AG04449 (cell line): ENCODE results near the gene NDUFA12.

Source experiments
- CTCF ChIA-PET: fragments of 350-600 bp; formaldehyde crosslinking; extraction: SDS; loops from one replicate; lab custom pipeline; 2021; ENCODE audit warnings: antibody characterized with exemption; lab: Yijun Ruan, JAX
- POLR2A ChIA-PET: fragments of 400-600, 350-600 bp; formaldehyde crosslinking; extraction: SDS; loops from one replicate; lab custom pipeline; 2020; ENCODE audit warnings: antibody characterized with exemption, inconsistent platforms; lab: Yijun Ruan, JAX
- DNase-seq: peaks from one replicate; pipeline ENCODE4 v3.0.0-alpha.2; 2010; ENCODE audit warnings: low read depth, low spot score
- H3K4me3 ChIP-seq: 2 replicates; pipeline ENCODE4 v1.5.1; 2011; ENCODE audit warnings: low read depth, mild to moderate bottlenecking, control low read depth, low read length
- TF ChIP-seq, protein P1 (sequence below): IDR thresholded peaks from one replicate; pipeline ENCODE4 v1.5.1; 2011; ENCODE audit warnings: mild to moderate bottlenecking, moderate library complexity, low read length, control low read depth, inconsistent platforms; ENCODE audit not compliant: insufficient read depth; ENCODE audit errors: missing control alignments

The NDUFA12 gene

DNA sequence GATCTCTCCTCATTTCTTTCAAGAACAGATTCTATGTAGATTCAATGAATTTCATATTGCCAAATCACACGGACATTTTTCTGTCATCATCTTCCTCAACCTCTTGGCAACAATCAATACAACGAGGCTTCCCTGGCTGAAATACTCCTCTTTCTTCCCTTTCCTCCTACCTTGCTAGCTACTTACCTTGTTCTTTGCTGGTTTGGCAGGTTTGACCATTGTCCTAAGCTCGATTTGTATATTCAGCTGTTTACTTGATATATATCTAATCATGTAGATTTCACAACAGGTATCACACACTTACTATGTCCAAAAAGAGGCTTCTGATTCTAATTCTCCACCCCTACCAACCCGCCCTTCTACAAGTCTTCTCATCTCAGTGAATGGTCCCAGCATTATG is 23.6 kb downstream of the NDUFA12 start:
- POLR2A ChIA-PET = no interaction called here
- CTCF ChIA-PET = interaction anchor here (1.0 to 1.6 kb wide), 4 partner anchors 269 to 433 kb away, joined by 3 to 5 read pairs (median 3); no protein-coding TSS in a partner anchor
- TF ChIP-seq, protein P1, sequence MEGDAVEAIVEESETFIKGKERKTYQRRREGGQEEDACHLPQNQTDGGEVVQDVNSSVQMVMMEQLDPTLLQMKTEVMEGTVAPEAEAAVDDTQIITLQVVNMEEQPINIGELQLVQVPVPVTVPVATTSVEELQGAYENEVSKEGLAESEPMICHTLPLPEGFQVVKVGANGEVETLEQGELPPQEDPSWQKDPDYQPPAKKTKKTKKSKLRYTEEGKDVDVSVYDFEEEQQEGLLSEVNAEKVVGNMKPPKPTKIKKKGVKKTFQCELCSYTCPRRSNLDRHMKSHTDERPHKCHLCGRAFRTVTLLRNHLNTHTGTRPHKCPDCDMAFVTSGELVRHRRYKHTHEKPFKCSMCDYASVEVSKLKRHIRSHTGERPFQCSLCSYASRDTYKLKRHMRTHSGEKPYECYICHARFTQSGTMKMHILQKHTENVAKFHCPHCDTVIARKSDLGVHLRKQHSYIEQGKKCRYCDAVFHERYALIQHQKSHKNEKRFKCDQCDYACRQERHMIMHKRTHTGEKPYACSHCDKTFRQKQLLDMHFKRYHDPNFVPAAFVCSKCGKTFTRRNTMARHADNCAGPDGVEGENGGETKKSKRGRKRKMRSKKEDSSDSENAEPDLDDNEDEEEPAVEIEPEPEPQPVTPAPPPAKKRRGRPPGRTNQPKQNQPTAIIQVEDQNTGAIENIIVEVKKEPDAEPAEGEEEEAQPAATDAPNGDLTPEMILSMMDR = no peak
- no peak overlapping the region for H3K4me3 ChIP-seq
- no peak for DNase-seq

DNA sequence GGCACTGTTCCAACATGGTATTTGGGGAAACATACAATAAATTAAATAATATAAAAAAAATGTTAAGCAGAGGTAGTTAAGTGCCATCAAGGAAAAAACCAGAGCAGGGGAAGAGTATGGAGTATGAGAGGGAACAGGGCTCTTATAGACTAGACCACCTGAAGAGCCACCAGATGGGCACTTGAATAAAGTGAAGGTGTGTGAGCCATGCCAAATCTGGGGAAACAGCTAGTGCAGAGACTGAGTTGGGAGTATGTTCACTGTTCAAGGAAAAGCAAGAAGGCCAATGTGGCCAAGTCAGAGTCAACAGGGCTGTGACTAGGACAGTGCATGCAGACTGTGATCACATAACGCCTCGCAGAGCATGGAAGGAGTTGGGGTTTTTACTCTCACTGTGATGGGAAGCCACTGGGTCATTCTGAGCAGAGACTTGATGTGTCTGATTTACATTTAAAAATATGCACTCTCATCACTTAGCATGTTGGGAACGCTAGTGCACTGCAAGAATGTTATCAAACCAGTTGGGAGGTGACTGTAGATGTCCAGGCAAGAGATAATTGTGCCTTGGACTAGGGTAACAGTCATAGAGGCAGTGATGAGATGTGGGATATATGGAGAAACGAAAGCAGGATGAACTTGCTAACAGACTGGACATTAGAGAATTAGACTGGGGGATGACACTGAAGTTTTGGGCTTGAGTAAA is 25.6 kb downstream of the NDUFA12 start:
- TF ChIP-seq, protein P1 = no peak
- CTCF ChIA-PET = no interaction called here
- no peak overlapping the region for H3K4me3 ChIP-seq
- no peak for DNase-seq
- POLR2A ChIA-PET = no interaction called here

DNA sequence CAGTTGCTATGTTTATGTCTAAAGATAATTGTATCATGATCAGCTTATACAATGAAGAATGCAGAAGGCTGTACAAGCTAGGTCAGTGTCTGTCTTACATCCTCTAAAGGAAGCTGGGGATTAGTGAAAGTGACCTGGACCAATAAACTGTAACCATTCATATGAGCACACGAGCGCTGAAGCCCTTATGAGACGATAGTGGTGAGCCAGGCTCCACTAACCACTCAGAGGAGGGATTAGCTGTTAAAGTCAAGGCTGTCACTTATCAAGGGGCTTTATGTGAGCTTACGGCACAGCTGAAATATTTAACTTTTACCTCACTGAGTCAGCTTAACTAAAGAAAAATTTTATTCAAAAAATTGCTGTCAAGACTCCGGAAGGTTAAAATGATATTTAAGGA is 30.3 kb downstream of the NDUFA12 start:
- ChIA-PET POLR2A (interaction anchor here (0.9 to 1.7 kb wide), 4 partner anchors 9 to 194 kb away, joined by 4 to 32 read pairs (median 5); no protein-coding TSS in a partner anchor), CTCF (interaction anchor here (1.0 to 1.4 kb wide), 4 partner anchors 8 to 209 kb away, joined by 3 to 4 read pairs (median 3); no protein-coding TSS in a partner anchor)
- DNase-seq = peak; percentile 68

DNA sequence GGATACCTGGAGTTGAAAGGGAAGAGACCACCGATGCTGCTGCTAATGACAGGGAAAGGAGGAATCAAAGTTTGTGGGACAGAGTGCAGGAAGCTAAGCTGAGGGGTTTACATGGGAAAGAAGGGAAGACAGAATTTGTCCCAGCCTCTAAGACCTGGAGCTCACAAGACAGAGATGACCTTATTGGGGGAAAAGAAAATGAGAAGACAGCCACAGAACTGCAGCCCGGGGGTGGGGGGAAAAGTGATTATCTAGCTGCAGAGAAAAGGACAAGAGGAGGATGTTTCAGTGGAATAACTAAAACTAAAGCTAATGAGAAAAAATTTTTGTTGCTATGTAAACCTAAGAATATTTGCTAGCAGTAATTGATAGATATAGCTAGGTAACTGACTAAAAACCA is 30.7 kb downstream of the NDUFA12 start:
- ChIA-PET POLR2A (interaction anchor here (0.9 to 1.7 kb wide), 4 partner anchors 9 to 193 kb away, joined by 4 to 32 read pairs (median 5); no protein-coding TSS in a partner anchor), CTCF (interaction anchor here (1.0 to 1.4 kb wide), 4 partner anchors 9 to 209 kb away, joined by 3 to 4 read pairs (median 3); no protein-coding TSS in a partner anchor)
- DNase-seq = no peak
- no peak overlapping the region for H3K4me3 ChIP-seq
- TF ChIP-seq, protein P1 = no peak

More for the DNA sequence above, 30.3 kb downstream of the NDUFA12 start:
- TF ChIP-seq, protein P1 = no peak
- H3K4me3 ChIP-seq = no peak overlapping the region; the same call in 1 of the 2 replicates

DNA sequence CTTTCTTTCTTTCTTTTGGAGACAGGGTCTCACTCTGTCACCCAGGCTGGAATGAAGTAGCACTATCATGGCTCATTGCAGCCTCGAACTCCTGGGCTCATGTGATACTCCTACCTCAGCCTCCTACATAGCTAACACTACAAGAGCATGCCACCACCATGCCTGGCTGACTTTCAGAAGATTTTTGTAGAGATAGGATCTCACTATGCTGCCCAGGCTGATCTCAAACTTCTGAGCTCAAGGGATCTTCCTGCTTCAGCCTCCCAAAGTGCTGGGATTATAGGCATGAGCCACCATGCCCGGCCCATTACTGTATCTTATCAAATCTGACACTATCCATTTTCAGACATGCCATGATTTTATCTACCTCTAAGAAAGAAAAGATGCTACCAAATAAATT is 31.6 kb downstream of the NDUFA12 start:
- H3K4me3 ChIP-seq = no peak overlapping the region
- no peak for DNase-seq
- TF ChIP-seq, protein P1 = no peak
- ChIA-PET POLR2A (interaction anchor here (1.7 kb wide), 1 partner anchor 31 kb away, joined by 4 read pairs; no protein-coding TSS in a partner anchor), CTCF (interaction anchor here (1.0 kb wide), 1 partner anchor 9 kb away, joined by 4 read pairs; no protein-coding TSS in a partner anchor)

DNA sequence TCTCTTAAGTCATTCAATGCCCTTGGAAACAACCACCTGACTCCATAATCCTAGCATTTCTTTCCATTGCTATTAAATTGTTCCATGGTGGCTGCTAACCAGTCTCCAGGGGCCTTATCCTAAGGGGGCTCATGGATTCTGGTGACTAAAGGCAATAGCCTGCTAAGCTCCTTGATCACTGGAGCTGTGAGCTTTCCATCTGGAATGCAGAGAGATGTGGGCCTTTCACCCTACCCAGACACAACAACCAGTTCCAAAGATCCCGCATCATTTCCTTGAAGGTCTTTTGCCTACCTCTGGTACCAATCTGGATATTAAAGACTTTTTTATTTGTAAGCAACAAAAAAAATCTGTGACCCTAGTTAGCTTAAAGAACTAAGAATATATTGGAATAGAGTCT is 32.9 kb downstream of the NDUFA12 start:
- ChIA-PET CTCF (interaction anchor here (1.5 kb wide), 1 partner anchor 30 kb away, joined by 3 read pairs; no protein-coding TSS in a partner anchor), POLR2A (no interaction called here)
- no peak overlapping the region for H3K4me3 ChIP-seq
- DNase-seq = no peak
- TF ChIP-seq, protein P1 = no peak
